ENCODE data around the gene GP9.

GP9 gene

GRCh38 chr3:129039271-129040038 lies 21.1 kb upstream of the GP9 start:
- TF ChIP-seq CTCF (IDR thresholded peaks at IDR 0.05; ENCODE audit: low read depth, low read length, missing control alignments), result no peak
- no peak for DNase-seq (ENCODE audit: low read depth)
- no peak overlapping the region for H3K4me3 ChIP-seq (ENCODE audit: low read depth, low read length)

GRCh38 chr3:129040039-129040336 lies 20.6 kb upstream of the GP9 start:
- H3K4me3 ChIP-seq (ENCODE audit: low read depth, low read length), result no peak overlapping the region
- no peak for TF ChIP-seq CTCF (IDR thresholded peaks at IDR 0.05; ENCODE audit: low read depth, low read length, missing control alignments)
- no peak for DNase-seq (ENCODE audit: low read depth)

GRCh38 chr3:129040579-129041300 lies 19.8 kb upstream of the GP9 start:
- no peak for TF ChIP-seq CTCF (IDR thresholded peaks at IDR 0.05; ENCODE audit: low read depth, low read length, missing control alignments)
- H3K4me3 ChIP-seq (ENCODE audit: low read depth, low read length), result no peak overlapping the region
- DNase-seq (ENCODE audit: low read depth), result no peak

- no peak for DNase-seq (ENCODE audit: low read depth)
- TF ChIP-seq CTCF (IDR thresholded peaks at IDR 0.05; ENCODE audit: low read depth, low read length, missing control alignments), result no peak
- no peak overlapping the region for H3K4me3 ChIP-seq (ENCODE audit: low read depth, low read length)
Measured at GRCh38 chr3:129045675-129046036, 14.9 kb upstream of the GP9 start.

GRCh38 chr3:129046037-129046731 lies 14.4 kb upstream of the GP9 start:
- no peak overlapping the region for H3K4me3 ChIP-seq (ENCODE audit: low read depth, low read length)
- TF ChIP-seq CTCF (IDR thresholded peaks at IDR 0.05; ENCODE audit: low read depth, low read length, missing control alignments), result no peak
- DNase-seq (ENCODE audit: low read depth), result no peak

GRCh38 chr3:129046732-129047552 lies 13.6 kb upstream of the GP9 start:
- TF ChIP-seq CTCF (IDR thresholded peaks at IDR 0.05; ENCODE audit: low read depth, low read length, missing control alignments), result no peak
- no peak for DNase-seq (ENCODE audit: low read depth)
- H3K4me3 ChIP-seq (ENCODE audit: low read depth, low read length), result no peak overlapping the region

Measured in GM12864 (cell line).